ENCODE data around the gene CDH24. TPM values are rescaled to one million over a fixed set of nuclear protein-coding genes. Genes with fewer than 3 reads are reported as not detected.

The CDH24 gene
- total and polyA plus RNA-seq, 9 of the 15 experiments (the other 6 are each of a cell fraction or from before 2014, with no cell fraction given): 0.04 to 16.2 (median 4.9) TPM

DNA sequence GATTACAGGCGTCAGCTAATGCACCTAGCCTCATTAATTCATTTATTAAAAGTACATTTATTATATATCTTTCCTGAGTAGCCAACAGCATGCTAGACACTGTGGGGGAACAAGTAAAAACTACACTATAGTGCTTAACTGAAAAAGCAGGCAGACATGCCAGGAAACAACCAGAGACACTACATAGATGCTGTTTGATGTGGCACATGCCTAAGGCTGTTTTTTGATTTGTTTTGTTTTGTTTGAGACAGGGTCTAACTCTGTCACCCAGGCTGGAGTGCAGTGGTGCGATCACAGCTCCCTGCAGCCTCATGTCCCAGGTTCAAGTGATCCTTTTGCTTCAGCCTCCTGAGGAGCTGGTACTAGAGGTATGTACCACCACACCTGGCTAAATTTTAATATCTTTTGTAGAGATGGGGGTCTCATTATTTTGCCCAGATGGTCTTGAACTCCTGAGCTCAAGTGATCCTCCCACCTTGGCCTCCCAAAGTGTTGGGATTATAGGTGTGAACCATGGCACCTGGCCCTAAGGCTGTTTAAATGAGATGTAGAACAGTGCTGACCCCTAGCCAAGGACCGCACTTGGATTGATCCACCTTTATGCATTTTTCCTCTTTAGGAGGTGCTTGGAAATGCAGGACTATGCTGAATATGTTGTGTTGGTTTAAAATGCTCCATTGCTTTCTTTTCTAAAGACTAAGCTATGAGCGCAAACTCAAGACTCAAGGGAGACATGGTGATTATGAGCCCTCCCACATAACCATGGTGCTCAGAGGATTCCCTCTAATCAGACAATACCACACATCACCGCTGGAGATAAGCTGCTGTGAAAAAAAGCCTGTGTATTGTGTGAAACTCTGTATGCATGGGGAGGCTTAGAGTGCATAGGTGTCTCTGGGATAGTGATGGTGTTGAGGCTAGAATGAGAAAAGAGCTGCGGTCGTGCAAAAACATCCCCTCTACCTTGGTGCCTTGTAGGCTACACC, 36.9 kb downstream of the CDH24 start (continued):
- no peak for TF ChIP-seq ZBTB34 (CRISPR knock-in tag; IDR thresholded peaks at IDR 0.05)
- peak in 1 of 3 experiments; percentile 40 for TF ChIP-seq YY1 (IDR thresholded peaks at IDR 0.05; ENCODE audit: borderline replicate concordance in 1 of 3, control insufficient read depth in 1 of 3, extremely low read depth in 1 of 3, insufficient read depth in 3 of 3, insufficient read length in 1 of 3, insufficient replicate concordance in 2 of 3, low read depth in 1 of 3, low read length in 2 of 3)
- peak; percentile 46 for TF ChIP-seq HNRNPLL (IDR thresholded peaks at IDR 0.05; ENCODE audit: low read depth, low read length, poor library complexity, severe bottlenecking)
- no peak for TF ChIP-seq ZNF217 (CRISPR knock-in tag; IDR thresholded peaks at IDR 0.05)
- TF ChIP-seq ZNF384 (IDR thresholded peaks at IDR 0.05; ENCODE audit: low read depth, low read length): peak; percentile 95
- peak; percentile 76 for TF ChIP-seq EP300 (IDR thresholded peaks at IDR 0.05; ENCODE audit: low read length)
- peak; percentile 83 for TF ChIP-seq TAL1 (IDR thresholded peaks at IDR 0.05)
- no peak for TF ChIP-seq U2AF1 (optimal IDR thresholded peaks at IDR 0.05; ENCODE audit: low read depth, low read length)
- TF ChIP-seq, protein P1, sequence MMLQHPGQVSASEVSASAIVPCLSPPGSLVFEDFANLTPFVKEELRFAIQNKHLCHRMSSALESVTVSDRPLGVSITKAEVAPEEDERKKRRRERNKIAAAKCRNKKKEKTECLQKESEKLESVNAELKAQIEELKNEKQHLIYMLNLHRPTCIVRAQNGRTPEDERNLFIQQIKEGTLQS (IDR thresholded peaks at IDR 0.05): no peak
- TF ChIP-seq, protein P1 (CRISPR knock-in tag; conservative IDR thresholded peaks at IDR 0.05): no peak
- peak in 1 of 2 experiments; percentile 60; a peak in 1 of 4 replicates for TF ChIP-seq HDAC1 (IDR thresholded peaks at IDR 0.05)
- TF ChIP-seq ZNF165 (CRISPR knock-in tag; IDR thresholded peaks at IDR 0.05; ENCODE audit: borderline replicate concordance): no peak
- no peak for TF ChIP-seq ZNF699 (CRISPR knock-in tag; IDR thresholded peaks at IDR 0.05; ENCODE audit: insufficient replicate concordance)
- no peak for TF ChIP-seq BACH1 (tag; IDR thresholded peaks at IDR 0.05)
- peak; percentile 88 for TF ChIP-seq TEAD4 (IDR thresholded peaks at IDR 0.05; ENCODE audit: low read length)
- no peak for TF ChIP-seq TEAD4 (CRISPR knock-in tag; IDR thresholded peaks at IDR 0.05; ENCODE audit: borderline replicate concordance)
- TF ChIP-seq NFXL1 (CRISPR knock-in tag; IDR thresholded peaks at IDR 0.05): no peak
- TF ChIP-seq, protein P2, sequence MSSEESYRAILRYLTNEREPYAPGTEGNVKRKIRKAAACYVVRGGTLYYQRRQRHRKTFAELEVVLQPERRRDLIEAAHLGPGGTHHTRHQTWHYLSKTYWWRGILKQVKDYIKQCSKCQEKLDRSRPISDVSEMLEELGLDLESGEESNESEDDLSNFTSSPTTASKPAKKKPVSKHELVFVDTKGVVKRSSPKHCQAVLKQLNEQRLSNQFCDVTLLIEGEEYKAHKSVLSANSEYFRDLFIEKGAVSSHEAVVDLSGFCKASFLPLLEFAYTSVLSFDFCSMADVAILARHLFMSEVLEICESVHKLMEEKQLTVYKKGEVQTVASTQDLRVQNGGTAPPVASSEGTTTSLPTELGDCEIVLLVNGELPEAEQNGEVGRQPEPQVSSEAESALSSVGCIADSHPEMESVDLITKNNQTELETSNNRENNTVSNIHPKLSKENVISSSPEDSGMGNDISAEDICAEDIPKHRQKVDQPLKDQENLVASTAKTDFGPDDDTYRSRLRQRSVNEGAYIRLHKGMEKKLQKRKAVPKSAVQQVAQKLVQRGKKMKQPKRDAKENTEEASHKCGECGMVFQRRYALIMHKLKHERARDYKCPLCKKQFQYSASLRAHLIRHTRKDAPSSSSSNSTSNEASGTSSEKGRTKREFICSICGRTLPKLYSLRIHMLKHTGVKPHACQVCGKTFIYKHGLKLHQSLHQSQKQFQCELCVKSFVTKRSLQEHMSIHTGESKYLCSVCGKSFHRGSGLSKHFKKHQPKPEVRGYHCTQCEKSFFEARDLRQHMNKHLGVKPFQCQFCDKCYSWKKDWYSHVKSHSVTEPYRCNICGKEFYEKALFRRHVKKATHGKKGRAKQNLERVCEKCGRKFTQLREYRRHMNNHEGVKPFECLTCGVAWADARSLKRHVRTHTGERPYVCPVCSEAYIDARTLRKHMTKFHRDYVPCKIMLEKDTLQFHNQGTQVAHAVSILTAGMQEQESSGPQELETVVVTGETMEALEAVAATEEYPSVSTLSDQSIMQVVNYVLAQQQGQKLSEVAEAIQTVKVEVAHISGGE (CRISPR knock-in tag; IDR thresholded peaks at IDR 0.05): 0 out of 6 replicates have a peak, but pooled peaks of 1 of the 3 experiments have one; percentile 41
- no peak for TF ChIP-seq JUN (IDR thresholded peaks at IDR 0.05; ENCODE audit: borderline replicate concordance, low read depth, low read length)
- no peak for TF ChIP-seq JUN (CRISPR knock-in tag; IDR thresholded peaks at IDR 0.05; ENCODE audit: borderline replicate concordance)
